IPS-20b (cell line): Measurements from ENCODE around the gene NRP1.

ENCODE experiments used
- H3K27ac ChIP-seq: one replicate; pipeline ENCODE4 v1.5.1; 2013; ENCODE audit warnings: low read length
- H3K27me3 ChIP-seq: 2 replicates; pipeline ENCODE4 v1.6.1; 2013; ENCODE audit warnings: mild to moderate bottlenecking, low read length, inconsistent platforms; ENCODE audit not compliant: insufficient read depth
- H3K36me3 ChIP-seq: 2 replicates; pipeline ENCODE4 v1.6.1; 2013; ENCODE audit warnings: low read depth, mild to moderate bottlenecking, inconsistent platforms, low read length, moderate library complexity; ENCODE audit not compliant: insufficient read depth
- H3K4me1 ChIP-seq: 2 replicates; pipeline ENCODE4 v1.6.1; 2013; ENCODE audit warnings: mild to moderate bottlenecking, control low read depth, inconsistent platforms, low read length, moderate library complexity; ENCODE audit not compliant: insufficient read depth
- H3K4me3 ChIP-seq: 2 replicates; pipeline ENCODE4 v1.5.1; 2013; ENCODE audit warnings: mild to moderate bottlenecking, low read length, inconsistent platforms
- H3K9ac ChIP-seq: 2 replicates; pipeline ENCODE4 v1.6.1; 2013; ENCODE audit warnings: low read depth, mild to moderate bottlenecking, inconsistent platforms, low read length, moderate library complexity
- H3K9me3 ChIP-seq: 2 replicates; pipeline ENCODE4 v1.6.1; 2013; ENCODE audit warnings: mild to moderate bottlenecking, low read depth, low read length, inconsistent platforms; ENCODE audit not compliant: insufficient read depth

Gene NRP1

GRCh38 chr10:33284945-33285344 is 49.5 kb downstream of the NRP1 start:
- no peak overlapping the region for H3K9ac ChIP-seq
- H3K27me3 ChIP-seq, result no peaks in the 10 kb centered on the region
- no peak overlapping the region for H3K27ac ChIP-seq
- H3K4me1 ChIP-seq, result no peaks in the 10 kb centered on the region
- no peak overlapping the region for H3K4me3 ChIP-seq
- no peaks in the 10 kb centered on the region for H3K36me3 ChIP-seq
- H3K9me3 ChIP-seq, result no peaks in the 10 kb centered on the region

DNA sequence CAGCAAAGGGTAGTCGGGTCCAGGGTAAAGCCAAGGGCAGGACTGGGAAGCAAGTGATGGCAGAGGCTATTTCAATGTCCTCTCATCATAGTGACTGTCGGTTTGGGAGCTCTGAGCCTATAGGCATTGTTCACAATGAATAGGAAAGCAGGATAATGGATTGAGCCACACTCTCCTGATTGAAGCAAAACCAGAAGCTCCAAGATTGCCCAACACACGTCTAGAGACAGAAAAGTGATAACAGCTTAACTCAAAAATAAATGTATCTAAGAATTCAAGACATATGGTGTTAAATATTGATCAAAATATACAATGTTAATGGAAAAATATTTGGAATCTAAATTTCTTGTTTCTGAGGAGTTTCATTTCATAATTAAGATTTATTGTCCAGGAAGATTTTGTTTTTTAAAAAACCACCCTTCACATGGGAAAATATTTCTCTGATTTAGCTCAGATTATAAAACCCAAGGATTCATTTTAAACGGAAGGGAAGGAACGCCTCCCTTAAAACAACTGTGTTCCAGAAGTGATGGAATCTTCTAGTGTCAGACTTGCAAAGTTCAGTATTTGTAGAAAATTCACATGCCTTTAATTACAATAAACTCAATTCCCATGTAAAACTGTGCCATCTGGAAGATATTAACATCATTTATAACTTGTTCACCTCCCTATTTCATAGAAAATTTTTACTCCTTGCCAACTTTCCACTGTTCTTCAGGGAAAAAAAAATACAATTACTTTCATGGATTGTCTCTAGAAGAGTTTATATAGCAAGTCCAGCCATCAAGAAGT is 54.5 kb downstream of the NRP1 start:
- no peaks in the 10 kb centered on the region for H3K9me3 ChIP-seq
- H3K36me3 ChIP-seq, result no peaks in the 10 kb centered on the region
- no peak overlapping the region for H3K4me3 ChIP-seq
- no peaks in the 10 kb centered on the region for H3K27me3 ChIP-seq
- no peak overlapping the region for H3K27ac ChIP-seq
- no peaks in the 10 kb centered on the region for H3K4me1 ChIP-seq
- H3K9ac ChIP-seq, result no peak overlapping the region

GRCh38 chr10:33279276-33279675 is 55.2 kb downstream of the NRP1 start:
- H3K27ac ChIP-seq, result no peak overlapping the region
- H3K4me1 ChIP-seq, result no peaks in the 10 kb centered on the region
- H3K9ac ChIP-seq, result no peak overlapping the region
- H3K9me3 ChIP-seq, result no peaks in the 10 kb centered on the region
- no peaks in the 10 kb centered on the region for H3K36me3 ChIP-seq
- H3K27me3 ChIP-seq, result no peaks in the 10 kb centered on the region
- no peak overlapping the region for H3K4me3 ChIP-seq

DNA sequence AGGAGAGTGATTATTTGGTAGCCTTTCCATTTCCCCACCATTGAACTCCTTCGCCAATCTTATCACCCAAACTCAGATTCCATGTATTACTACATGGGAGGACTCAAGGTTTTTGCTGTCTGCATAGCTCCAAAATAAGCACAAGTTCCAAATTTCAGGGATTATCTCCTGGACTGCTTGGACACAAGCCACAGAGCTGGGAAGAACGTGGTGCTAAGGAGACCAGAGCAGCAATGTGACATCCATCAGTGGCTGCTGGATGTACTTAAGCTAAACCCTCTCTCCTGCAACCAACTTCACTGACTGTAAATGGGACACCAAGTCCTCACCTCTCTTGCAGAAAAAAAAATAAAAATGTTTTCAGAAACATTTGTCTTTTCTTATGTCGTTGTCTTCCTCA is 56.3 kb downstream of the NRP1 start:
- no peak overlapping the region for H3K4me3 ChIP-seq
- H3K4me1 ChIP-seq, result 0 out of 2 replicates have a peak, but pooled peaks cover 2% of the 10 kb centered on the region
- H3K9me3 ChIP-seq, result no peaks in the 10 kb centered on the region
- no peak overlapping the region for H3K27ac ChIP-seq
- no peaks in the 10 kb centered on the region for H3K36me3 ChIP-seq
- H3K27me3 ChIP-seq, result no peaks in the 10 kb centered on the region
- H3K9ac ChIP-seq, result no peak overlapping the region

DNA sequence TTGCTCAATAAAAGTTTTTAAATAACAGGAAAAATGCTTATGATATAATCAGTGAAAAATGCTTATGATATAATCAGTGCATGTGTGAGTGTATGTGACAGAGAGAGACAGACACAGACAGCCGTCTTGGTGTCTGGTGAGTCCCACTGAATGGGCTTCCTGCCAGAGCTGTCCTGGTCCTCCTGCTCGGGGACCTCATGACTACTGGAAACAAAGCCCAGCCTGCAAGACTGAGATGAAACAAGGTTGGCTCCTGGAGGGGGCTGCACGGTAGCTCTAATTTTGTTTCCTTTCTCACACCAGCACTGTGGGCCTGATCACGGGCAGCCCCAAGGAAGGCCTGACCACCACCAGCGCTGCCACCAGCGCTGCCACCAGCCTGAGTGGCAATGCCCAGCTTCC is 57.3 kb downstream of the NRP1 start:
- Histone ChIP-seq H3K36me3 (no peaks in the 10 kb centered on the region), H3K9ac (no peak overlapping the region), H3K4me3 (no peak overlapping the region), H3K4me1 (peaks cover 9% of the 10 kb centered on the region), H3K27me3 (no peaks in the 10 kb centered on the region), H3K9me3 (no peaks in the 10 kb centered on the region), H3K27ac (no peak overlapping the region)

DNA sequence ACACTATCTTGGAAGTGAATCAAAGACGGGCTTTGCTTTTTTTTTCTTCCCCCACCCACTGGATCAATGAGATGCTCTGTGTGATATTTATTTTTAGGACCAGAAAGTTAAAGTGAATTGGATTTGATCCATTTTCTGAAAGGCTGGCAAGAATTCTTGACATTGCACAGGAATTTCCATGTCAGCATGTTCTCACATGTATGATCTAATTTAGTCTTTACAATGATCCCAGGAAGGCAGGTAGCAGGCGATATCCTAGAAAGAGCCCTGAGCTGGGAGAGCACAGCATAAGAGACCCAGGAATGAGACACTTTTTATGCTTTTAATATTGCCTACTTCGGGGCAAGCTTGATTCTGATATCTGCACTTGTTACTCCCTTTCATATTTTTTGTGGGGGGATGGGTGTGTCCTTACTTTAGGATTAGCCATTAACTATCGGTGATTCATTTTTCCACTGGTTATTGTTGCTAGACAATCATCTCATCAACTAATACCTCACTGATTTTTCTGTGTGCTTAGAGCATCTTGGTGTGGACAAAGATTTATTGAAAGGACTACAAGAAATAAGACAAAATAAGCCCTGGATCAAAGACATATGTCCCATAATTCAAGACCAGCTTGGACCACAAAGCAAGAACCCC is 58.1 kb downstream of the NRP1 start:
- peaks cover 15% of the 10 kb centered on the region for H3K4me1 ChIP-seq
- H3K27ac ChIP-seq, result no peak overlapping the region
- no peak overlapping the region for H3K4me3 ChIP-seq
- H3K9ac ChIP-seq, result no peak overlapping the region
- no peaks in the 10 kb centered on the region for H3K9me3 ChIP-seq
- no peaks in the 10 kb centered on the region for H3K36me3 ChIP-seq
- no peaks in the 10 kb centered on the region for H3K27me3 ChIP-seq

GRCh38 chr10:33274096-33274785 is 60.2 kb downstream of the NRP1 start:
- no peaks in the 10 kb centered on the region for H3K36me3 ChIP-seq
- no peak overlapping the region for H3K9ac ChIP-seq
- peaks cover 15% of the 10 kb centered on the region for H3K4me1 ChIP-seq
- no peaks in the 10 kb centered on the region for H3K27me3 ChIP-seq
- no peaks in the 10 kb centered on the region for H3K9me3 ChIP-seq
- no peak overlapping the region for H3K27ac ChIP-seq
- no peak overlapping the region for H3K4me3 ChIP-seq

GRCh38 chr10:33273295-33274002 is 61.0 kb downstream of the NRP1 start:
- Histone ChIP-seq H3K9ac (no peak overlapping the region), H3K36me3 (no peaks in the 10 kb centered on the region), H3K4me1 (peaks cover 15% of the 10 kb centered on the region)

DNA sequence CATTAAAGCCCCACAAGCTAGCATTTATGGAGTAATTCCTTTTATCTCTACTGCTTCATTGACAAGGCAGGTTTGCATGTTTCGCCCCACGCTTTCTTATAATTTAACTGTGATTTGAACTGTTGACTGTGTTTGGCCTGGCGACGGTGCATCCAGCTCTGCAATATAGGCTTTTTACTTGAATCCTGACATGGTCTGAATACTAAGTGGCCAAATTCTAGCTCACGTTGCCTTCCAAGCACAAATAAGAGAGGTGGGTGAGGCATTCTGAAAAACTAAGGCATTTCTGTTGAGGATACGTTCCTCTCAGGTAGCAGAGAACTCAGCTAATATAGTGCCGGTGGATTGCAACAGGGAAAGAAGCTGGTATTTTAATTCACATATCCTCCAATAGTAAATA is 61.8 kb downstream of the NRP1 start:
- Histone ChIP-seq H3K9me3 (no peaks in the 10 kb centered on the region), H3K4me1 (peaks cover 15% of the 10 kb centered on the region), H3K27ac (no peak overlapping the region), H3K27me3 (no peaks in the 10 kb centered on the region), H3K4me3 (no peak overlapping the region), H3K36me3 (no peaks in the 10 kb centered on the region), H3K9ac (peak overlapping the region; percentile 26; the same call in 1 of the 2 replicates)

More at GRCh38 chr10:33273295-33274002, 61.0 kb downstream of the NRP1 start:
- no peaks in the 10 kb centered on the region for H3K27me3 ChIP-seq
- no peaks in the 10 kb centered on the region for H3K9me3 ChIP-seq
- no peak overlapping the region for H3K27ac ChIP-seq
- H3K4me3 ChIP-seq, result no peak overlapping the region

- no peaks in the 10 kb centered on the region for H3K27me3 ChIP-seq
- H3K27ac ChIP-seq, result no peak overlapping the region
- H3K4me1 ChIP-seq, result peaks cover 15% of the 10 kb centered on the region
- H3K9ac ChIP-seq, result peak overlapping the region; percentile 26; the same call in 1 of the 2 replicates
- no peaks in the 10 kb centered on the region for H3K36me3 ChIP-seq
- H3K9me3 ChIP-seq, result no peaks in the 10 kb centered on the region
- no peak overlapping the region for H3K4me3 ChIP-seq
These were observed 62.4 kb downstream of the NRP1 start for GRCh38 chr10:33271969-33272583.

DNA sequence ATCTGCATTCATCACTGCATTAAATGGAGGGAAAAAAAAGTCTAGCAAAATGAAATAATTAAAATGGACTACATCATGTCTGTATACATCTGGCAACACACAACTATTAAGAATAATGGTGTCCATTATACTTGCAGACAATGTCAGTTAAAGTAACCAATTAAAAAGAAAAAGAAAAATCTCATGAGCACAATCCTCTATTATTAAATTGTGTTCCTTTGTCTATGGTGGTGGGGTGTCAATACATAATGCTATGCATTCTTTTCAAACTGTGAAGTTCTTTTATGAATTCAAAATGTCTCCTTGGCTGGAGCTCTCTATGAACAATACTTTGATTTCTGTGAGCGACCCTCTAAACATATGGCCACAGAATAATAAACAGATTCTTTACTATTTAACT is 63.5 kb downstream of the NRP1 start:
- no peaks in the 10 kb centered on the region for H3K9me3 ChIP-seq
- no peak overlapping the region for H3K4me3 ChIP-seq
- H3K27ac ChIP-seq, result no peak overlapping the region
- H3K4me1 ChIP-seq, result peaks cover 15% of the 10 kb centered on the region
- H3K36me3 ChIP-seq, result no peaks in the 10 kb centered on the region
- no peaks in the 10 kb centered on the region for H3K27me3 ChIP-seq
- no peak overlapping the region for H3K9ac ChIP-seq
